GM21447 (cell line): ENCODE results near the gene SCRT2.
"Not testable (repeated sequence)": the region's sequence is repeated elsewhere in the genome, so short reads cannot be mapped to it uniquely, and the experiment has no call there.

ENCODE experiments used
- ATAC-seq: cut with Tn5 transposase; IDR thresholded peaks from one replicate; pipeline ENCODE4 v1.9.1; 2021; ENCODE audit not compliant: unreplicated experiment

SCRT2 gene

DNA sequence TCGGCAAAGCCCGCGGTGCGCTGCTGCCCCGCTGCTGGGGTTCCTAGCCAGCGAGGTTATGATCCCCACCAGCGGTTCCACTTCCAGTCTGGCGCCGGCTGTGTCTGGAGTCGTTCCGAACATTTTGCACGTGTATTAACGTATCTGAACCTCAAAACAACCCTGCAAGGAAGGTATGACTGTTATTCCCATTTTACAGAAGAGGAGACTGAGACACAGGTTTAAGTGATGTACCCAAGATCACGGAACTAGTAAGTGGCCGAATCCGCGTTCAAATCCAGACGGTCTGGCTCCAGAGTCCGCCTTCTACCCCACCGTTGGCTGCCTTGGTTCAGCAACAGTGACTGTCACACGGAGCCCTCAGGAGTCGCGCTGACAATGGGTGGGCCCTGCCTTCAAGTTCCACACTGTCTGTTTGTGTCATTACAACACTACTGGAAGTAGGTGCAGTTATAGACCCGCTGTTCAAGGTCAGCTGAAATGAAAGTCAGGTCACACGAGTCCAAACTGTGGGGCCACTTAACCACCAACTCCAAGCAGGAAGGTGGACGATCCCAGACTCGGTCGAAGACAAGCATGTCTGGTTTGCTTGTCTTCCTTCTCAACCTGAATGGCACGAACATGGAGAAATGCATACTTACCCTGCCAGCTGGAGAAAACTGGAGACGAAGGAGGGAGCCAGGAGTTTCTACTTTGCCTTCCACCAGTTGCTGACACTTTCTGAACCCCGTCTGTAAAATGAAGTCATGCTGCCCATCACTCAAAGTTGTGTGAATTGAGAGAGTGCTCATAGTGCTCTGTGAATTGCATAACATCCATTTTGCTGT lies 21.8 kb downstream of the SCRT2 start:
- no peak for ATAC-seq

DNA sequence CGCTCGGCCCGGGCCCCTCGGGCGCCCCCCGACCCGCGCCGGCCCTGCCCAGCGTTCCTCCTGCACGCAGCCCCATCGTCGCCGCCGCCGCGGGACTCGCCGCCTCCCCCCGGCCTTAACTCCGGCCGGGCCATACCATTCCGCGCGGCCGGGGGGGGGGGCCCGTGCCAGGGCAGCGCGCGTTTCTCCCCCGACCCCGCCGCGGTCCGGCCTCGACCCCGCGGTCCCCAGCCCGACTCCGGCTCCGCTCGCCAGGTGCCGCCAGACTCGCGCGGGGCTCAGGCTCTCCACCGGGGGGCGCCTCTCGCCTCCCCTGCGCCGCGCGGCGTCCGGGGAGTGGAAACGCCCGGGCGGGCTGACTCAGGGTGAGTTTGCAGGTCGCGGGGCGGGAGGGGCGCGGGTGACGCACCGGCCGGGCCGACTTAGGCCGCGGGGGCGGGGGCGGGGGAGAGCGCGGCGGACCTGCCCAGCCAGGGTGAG lies 22.5 kb downstream of the SCRT2 start, which contains the start of gene SRXN1:
TSS of gene SRXN1 (minus strand) at position 91 of the 480 bp plus-strand sequence. CDS start at position 76, 15 bp downstream.
- peak; percentile 74 for ATAC-seq

DNA sequence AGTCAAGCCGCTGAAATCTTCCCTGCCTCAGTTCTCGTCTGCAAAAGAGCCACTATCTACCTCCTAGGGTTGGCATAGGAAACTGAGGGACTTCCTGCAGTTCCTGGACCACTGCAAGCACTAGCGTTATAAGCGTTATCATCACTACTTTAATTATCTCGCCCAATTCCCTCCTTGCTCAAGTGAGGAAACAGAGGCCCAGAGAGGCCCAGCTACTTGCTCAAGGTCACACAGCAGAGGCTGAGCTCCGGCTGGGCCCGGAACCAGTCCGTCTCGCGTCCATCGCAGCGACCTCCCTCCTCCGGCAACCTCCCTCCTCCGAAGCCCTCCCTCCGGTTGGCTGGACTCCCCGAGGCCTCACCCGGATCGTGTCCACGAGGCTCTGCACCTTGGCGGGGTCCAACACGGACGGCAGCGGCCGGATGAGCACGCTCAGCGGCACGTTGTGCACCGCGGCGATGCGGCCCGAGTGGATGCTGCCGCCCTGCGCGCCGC lies 22.9 kb downstream of the SCRT2 start:
- ATAC-seq, result peak; percentile 24

DNA sequence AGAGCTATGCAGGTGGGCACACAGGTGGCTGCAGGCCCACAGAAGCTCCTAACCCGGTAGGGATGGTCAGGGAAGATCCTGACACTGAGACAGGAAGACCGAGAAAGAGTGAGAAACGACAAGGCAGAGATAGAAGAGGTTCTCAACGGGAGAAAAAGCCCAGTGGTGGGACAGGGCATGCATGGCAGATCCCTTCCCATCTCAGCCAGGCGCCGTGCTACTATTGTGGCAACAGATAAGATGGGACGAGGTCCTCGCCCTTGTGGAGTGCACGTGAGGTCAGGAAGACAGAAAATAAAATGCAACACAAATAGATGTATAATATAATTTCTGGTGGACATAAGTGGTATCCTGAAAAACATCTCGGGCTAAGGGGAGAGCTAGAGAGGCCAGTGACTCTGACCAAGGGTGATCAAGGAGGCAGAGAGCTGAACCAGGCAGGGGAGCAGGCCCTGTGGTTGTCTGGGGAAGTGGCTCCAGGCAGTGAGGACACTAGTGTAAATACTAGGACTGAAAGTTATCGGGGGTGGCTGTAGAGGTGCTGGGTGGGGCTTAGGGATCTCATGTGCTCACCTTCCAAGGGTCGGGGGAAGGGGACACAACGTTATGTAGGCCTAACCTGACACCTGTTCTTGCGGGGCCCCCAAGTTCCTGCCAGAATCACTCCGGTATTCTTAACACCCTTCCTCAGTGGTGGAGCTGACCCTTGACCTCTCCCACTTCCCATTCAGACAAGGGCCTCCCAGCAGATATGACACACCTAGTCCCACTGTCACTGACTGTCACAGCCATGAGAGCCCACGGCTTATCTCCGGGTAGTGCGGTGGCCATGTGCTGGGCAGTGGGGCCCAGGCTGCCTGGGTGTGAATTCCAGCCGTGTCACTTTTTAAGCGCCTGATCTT lies 23.6 kb downstream of the SCRT2 start:
- ATAC-seq, result no peak

DNA sequence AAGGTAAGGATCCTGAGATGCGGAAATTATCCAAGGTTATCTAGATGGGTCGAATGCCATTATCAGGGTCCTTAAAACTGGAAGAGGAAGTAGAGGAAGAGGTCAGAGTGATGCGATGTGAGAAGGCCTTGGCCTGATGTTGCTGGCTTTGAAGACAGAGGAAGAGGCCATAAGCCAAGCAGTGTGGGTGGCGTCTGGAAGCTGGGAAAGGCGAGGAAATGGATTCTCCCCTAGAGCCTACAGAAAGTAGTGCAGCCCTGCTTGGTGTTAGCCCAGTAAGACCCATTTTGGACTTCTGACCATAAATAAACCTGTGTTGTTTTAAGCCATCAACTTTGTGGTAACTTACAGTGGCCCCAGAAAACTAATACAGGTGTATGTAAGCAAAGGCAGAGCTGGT lies 24.6 kb downstream of the SCRT2 start:
- ATAC-seq, result no peak

DNA sequence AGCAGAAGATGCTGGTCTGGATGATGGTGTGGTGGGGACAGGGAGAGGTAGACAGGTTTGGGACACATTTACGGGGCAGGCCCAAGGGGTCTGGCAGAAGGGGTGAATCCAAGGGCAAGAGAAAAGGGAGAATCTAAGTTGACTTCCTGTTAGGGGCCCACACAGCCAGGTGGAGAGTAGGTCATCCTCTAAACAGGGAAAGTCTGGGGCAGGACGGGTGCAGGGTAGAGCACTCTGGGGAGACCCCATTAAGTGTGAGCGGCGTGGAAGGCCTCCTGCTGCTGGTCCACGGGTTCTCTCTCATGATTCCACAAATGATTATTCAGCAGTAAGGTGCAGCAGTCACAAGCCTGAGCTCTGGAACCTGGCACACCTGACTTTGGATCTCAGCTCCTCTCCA lies 25.3 kb downstream of the SCRT2 start:
- ATAC-seq, result no peak

DNA sequence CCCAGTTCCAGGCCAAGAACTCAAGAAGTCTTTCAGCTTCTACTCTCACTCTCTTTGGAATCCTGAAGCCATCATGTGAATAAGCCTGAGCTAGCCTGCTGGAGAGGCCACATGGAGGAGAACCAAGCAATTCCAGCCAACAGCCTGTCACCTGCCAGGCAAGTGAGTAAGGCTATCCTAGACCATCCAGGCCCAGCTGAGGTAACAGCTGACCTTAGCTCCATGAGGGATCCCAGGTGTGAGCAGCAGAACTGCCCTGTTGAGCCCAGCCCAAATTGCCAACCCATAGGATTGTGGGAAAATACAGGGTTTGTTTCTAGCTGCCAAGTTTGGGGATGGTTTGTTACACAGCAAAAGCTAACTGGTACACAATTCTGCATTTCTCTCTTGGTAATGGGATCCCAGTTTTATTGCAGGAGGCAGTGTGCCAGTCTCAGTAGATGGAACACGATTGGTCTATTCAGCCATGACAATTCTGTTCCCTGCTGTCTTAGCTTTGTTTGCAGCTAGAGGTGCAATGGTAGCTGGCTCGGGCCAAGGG lies 28.1 kb downstream of the SCRT2 start:
- no peak for ATAC-seq

DNA sequence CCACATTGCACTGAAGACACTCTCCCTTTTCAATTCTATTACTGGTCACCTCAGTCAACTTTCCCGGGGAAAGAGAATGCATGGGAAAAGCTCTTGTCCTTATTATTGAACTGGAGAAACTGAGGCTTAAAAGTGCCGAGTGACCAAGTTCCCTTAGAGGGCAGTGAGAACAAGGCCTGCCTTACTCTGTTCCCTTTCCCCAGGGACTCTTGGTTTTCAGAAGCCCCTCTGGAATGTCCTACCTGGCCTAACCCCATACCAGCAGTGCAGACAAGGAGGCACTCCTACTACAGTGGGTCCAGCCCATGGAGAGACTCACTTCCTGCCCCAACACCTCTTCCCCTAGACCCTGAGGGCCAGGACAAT lies 28.8 kb downstream of the SCRT2 start:
- no peak for ATAC-seq

DNA sequence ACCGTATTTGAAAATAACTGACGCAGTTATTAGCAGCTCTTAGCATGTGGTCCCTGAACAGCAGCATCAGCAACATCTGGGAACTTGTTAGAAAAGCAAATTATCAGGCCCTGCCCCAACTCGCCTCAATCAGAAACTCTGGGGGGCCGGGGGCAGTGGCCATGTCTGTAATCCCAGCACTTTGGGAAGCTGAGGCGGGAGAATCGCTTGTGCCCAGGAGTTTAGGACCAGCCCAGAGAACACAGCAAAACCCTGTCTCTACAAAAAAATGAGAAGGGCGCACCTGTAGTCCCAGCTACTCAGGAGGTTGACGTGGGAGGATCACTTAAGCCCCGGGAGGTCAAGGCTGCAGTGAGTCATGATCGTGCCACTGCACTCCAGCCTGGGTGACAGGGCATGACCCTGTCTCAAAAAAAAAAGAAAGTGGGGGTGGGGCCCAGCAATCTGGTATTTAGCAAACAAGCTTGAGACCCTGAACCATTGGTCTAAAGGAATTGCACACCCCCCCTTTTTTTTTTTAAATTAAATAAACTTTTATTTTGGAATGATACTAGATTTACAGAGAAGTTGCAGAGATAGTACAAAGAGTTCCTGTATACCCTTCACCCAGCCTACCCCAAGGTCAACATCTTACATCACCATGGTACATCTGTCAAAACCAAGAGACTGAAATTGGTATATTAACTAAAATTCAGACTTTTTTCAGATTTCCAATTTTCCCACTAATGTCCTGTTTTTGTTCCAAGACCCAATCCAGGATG lies 29.3 kb downstream of the SCRT2 start:
- ATAC-seq, result no peak

DNA sequence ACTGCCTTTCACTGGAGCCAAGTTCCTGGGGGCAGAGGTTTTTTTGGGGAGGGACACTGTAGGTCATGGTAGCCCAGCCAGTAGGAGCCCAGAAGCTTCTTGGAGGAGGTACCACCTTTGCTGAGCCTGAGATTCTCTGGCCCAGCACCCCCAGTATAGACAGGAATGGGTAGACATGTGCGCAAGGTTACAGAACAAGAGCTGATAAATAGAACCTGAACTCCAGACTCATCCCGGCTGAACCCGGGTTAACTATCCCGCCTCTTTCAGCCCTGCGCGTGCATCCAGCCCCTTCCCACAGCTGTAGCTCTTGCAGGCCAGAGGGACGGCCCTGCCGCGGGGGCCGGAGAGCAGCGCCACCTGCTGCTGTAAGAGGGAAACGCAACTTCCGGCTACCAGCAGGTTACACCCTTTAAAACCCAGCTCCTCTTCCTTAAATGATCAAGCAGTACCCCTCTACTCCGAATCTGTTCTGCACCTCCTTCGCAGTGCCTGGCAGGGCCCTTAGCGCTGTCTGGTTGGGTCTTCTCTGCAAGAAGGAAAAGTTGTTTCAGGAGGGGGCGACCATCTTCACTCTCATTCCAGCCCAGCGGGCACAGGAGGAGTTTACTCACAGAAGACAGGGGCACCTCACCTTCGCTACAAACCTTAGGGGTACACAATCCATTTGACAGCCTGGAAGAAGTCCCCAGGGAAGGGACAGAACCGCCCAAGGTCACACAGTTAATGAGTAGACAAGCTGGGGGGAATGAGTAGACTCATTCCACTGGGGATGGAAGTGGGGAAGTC lies 30.1 kb downstream of the SCRT2 start:
- ATAC-seq, result peak; percentile 74

DNA sequence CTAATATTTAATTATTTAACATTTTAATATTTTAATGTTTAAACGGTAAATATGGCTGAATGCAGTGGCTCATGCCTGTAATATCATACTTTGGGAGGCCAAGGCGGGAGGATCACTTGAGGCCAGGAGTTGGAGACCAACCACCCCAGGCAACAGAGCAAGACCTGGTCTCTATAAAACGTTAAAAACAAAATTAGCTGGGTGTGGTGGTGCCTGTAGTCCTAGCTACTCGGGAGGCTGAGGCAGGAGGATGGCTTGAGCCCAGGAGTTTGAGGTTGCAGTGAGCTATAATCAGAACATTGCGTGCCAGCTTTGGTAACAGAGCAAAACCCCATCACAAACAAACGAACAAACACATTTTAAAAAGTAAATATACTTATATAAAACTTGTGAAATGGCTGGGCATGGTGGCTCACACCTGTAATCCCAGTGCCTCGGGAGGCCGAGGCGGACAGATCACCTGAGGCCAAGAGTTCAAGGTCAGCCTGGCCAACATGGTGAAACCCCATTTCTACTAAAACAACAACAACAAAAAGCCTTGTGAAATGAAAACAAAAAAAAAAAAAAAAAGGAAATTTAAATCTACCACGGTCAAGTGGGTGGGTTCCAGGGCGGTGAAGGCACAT lies 30.8 kb downstream of the SCRT2 start:
- no peak for ATAC-seq

DNA sequence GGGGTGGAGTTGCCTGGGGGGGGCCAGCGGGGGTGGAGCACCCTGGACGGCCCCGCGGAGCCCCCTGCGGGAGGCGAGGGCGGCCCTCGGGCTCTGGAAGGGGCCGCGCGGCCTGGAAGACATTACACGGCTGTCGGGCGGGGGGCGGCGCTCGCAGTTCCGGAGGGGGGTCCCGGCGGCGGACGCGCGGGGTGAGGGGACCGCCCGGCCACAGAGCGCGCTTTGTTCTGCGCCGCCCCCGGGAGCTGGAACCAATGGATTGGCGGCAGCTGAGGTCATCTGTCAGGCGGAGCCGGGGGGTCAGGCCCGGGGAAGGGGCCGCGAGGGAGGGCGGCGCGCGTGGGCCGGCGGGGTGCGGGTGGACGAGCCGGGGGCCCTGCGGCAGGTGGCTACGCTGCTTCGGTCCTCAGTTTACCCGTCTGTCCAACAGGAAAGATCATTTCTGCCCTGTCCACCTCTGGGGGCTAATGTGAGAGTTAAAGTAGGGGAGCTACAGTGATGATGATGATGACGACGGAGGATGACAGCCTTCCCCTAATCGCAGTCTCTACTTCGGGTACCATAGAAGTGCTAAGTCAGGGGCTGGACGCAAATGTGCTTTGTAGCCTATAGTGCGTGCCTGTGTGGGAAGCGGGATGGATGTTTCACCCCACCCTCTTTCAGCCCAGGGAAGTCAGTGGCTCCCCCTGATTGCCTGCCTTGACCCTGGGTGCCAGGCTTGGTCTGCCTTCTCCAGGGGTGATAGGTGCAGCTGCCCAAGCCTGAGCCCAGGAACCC lies 33.0 kb downstream of the SCRT2 start:
- ATAC-seq, result no peak

DNA sequence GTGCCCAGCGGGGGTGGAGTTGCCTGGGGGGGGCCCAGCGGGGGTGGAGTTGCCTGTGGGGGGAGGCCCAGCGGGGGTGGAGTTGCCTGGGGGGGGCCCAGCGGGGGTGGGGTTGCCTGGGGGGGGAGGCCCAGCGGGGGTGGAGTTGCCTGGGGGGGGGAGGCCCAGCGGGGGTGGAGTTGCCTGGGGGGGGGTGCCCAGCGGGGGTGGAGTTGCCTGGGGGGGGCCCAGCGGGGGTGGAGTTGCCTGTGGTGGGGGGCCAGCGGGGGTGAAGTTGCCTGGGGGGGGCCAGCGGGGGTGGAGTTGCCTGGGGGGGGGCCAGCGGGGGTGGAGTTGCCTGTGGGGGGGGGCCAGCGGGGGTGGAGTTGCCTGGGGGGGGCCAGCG lies 33.6 kb downstream of the SCRT2 start:
- ATAC-seq, result not testable (repeated sequence)

DNA sequence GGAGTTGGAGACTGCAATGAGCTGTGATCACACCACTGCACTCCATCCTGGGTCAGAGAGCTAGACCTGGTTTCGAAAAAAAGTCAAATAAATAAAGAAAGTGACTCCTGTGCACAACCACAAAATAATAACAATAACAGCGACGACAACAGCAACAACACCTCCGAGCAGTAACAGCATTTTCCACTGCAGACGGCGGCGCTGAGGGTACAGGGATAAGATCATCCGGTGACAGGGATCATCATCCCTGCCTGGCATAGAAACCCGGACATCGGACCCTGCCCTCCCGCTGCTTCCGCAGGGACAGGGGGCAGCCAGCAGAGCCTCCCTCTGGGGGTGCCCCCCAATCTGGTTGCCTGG lies 34.1 kb downstream of the SCRT2 start:
- ATAC-seq, result no peak

DNA sequence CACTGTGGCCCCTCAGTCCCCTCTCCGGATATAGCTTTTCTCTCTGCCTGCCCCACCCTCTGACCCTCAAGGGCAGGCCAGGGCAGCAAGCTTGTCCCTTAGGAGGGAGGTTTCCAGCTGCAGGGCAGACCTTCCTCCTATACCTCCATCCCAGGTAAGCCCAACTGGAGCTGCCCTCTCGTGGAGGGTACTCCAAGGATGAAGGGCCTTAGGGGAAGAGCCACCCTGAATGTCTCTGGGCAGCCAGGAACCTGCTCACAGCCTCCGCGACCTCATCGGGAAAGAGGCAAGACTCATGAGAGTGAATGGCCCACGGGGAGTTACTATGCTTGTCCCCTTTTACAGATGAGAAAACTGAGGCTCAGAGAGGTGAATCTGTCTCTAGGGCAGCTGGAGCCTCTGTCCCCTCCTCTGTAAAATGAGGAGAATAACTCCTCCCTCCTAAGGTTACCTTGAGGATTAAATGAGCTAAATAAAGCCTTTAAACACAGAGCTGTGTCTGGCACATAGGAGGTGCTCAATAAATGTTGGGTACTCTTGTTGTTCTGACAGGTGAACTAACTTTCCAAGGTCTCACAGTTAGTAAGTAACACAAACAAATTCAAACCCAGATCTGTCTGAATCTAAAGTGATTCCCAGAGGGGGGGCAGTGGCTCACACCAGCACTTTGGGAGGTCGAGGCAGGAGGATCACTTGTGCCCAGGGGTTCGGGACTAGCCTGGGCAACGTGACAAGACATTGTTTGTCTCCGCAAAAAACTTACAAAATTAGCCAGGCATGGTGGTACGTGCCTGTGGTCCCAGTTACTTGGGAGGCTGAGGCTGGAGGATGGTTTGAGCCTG lies 34.7 kb downstream of the SCRT2 start:
- ATAC-seq, result no peak

DNA sequence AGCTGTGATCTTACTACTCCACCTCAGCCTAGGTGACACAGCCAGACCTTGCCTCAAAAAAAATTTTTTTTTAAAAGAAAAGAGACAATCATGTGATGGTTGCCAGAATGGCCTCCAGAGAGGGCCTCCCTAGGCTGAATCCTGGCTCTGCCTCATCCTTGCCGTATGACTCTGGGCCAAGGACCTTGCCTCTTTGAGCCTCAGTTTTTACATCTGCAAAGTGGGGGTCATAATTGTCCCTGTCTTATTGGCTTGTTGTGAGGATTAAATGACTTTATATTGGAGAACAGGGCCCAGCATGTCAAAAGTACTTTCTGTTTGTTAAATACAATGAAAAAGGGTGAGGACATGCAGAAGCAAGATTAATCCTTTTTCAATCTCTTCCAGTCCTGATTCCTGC lies 37.0 kb downstream of the SCRT2 start:
- no peak for ATAC-seq

DNA sequence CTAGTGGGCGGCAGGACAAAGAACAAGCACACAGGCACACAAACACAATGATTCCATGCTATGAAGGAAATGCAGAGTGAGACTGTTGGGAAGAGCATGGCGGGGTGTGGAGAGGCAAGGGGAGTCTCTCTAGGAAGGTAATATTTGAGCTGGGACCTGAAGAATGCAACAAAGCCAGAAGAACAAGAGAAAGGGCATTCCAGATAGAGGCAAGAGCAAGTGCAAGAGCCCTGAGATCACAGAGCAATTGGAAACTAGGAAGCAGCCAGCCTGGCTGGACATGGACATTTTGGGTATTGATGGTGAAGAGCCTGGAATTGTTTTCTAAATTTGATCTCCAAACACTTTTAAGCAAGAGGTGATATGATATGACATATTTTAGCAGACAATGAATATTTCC lies 38.0 kb downstream of the SCRT2 start:
- no peak for ATAC-seq

DNA sequence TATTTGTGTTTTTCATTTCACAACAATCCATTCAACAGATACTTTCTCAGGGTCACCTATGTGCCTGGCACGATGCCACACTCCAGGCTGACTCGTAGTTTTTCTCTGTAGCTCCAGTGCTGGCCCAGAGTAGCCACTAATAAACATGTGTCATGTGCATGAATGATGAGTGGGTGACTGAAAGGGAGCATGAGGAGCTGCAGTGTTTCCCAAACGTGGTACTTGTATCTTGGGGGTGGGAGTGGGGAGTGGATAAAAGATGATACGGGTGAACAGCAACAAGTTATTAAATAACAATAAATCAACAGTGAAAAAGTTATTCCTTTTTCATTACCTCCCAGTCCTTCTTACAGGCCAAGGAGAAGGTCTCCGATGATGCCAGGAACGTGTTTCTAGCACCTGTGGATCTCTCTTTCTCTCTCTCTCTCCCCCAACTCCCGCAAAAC lies 39.7 kb downstream of the SCRT2 start:
- ATAC-seq, result no peak
